Glomerular endothelial cell (primary cell): ENCODE data around the gene KLHL41. TPM values are rescaled to one million over a fixed set of nuclear protein-coding genes. Genes with fewer than 3 reads are reported as not detected.
"Not testable (repeated sequence)": the region's sequence is repeated elsewhere in the genome, so short reads cannot be mapped to it uniquely, and the experiment has no call there.

Experiments
- DNase-seq: peaks from one replicate; pipeline ENCODE4 v3.0.0-alpha.2; 2011; ENCODE audit warnings: low read depth, low spot score; ENCODE audit errors: extremely low read depth
- total RNA-seq: library from RNA; depleted of rRNA; stranded (reverse); fragments of >200 nt; gene quantifications from 2 replicates; pipeline ENCODE4 v1.2.3, GENCODE V29; 2015

KLHL41 gene
- total RNA-seq, 1 donor from 2014 or later: 0.18 TPM

- DNase-seq: peak; percentile 73
Observed at GRCh38 chr2:169507698-169508097, 1.8 kb upstream of the KLHL41 start.

GRCh38 chr2:169509955-169510354, 453 bp downstream of the KLHL41 start:
- DNase-seq: no peak

- no peak for DNase-seq
Observed at GRCh38 chr2:169510496-169510895, 994 bp downstream of the KLHL41 start.

- no peak for DNase-seq
Observed at GRCh38 chr2:169511818-169512217, 2.3 kb downstream of the KLHL41 start.

- DNase-seq: no peak
Observed at GRCh38 chr2:169512525-169512924, 3.0 kb downstream of the KLHL41 start.

- DNase-seq: no peak
Observed at GRCh38 chr2:169513094-169513493, 3.6 kb downstream of the KLHL41 start.

GRCh38 chr2:169513926-169514325, 4.4 kb downstream of the KLHL41 start:
- DNase-seq: no peak

GRCh38 chr2:169514758-169515157, 5.3 kb downstream of the KLHL41 start:
- not testable (repeated sequence) for DNase-seq

GRCh38 chr2:169516488-169516995, 7.0 kb downstream of the KLHL41 start:
- DNase-seq: not testable (repeated sequence)

GRCh38 chr2:169520896-169521295, 11.4 kb downstream of the KLHL41 start:
- no peak for DNase-seq

GRCh38 chr2:169523681-169524080, 14.2 kb downstream of the KLHL41 start:
- no peak for DNase-seq

- DNase-seq: no peak
Observed at GRCh38 chr2:169525434-169525833, 15.9 kb downstream of the KLHL41 start.

GRCh38 chr2:169526451-169526850, 16.9 kb downstream of the KLHL41 start:
- DNase-seq: no peak

GRCh38 chr2:169528271-169528701, 18.8 kb downstream of the KLHL41 start:
- DNase-seq: peak; percentile 45

GRCh38 chr2:169539460-169539859, 30.0 kb downstream of the KLHL41 start:
- DNase-seq: not testable (repeated sequence)

- no peak for DNase-seq
Observed at GRCh38 chr2:169540146-169540545, 30.6 kb downstream of the KLHL41 start.

GRCh38 chr2:169542433-169542832, 32.9 kb downstream of the KLHL41 start:
- DNase-seq: no peak

- DNase-seq: no peak
Observed at GRCh38 chr2:169546756-169547155, 37.3 kb downstream of the KLHL41 start.

GRCh38 chr2:169561364-169561763, 51.9 kb downstream of the KLHL41 start:
- DNase-seq: no peak

GRCh38 chr2:169562084-169562483, 52.6 kb downstream of the KLHL41 start:
- DNase-seq: not testable (repeated sequence)

- DNase-seq: no peak
Observed at GRCh38 chr2:169562519-169562918, 53.0 kb downstream of the KLHL41 start.

GRCh38 chr2:169565686-169566085, 56.2 kb downstream of the KLHL41 start:
- DNase-seq: no peak

- no peak for DNase-seq
Observed at GRCh38 chr2:169569948-169570347, 60.4 kb downstream of the KLHL41 start.
